NCI-H460 (cell line): ENCODE data around the gene TLR9. TPM values are rescaled to one million over a fixed set of nuclear protein-coding genes. Genes with fewer than 3 reads are reported as not detected.

Source experiments
- DNase-seq: peaks from one replicate; pipeline ENCODE4 v3.0.0-alpha.2; 2016; ENCODE audit warnings: low read depth; ENCODE audit errors: extremely low read depth
- total RNA-seq: library from RNA; depleted of rRNA; stranded (reverse); fragments of >200 nt; shearing (Covaris generic); gene quantifications from 2 replicates; pipeline ENCODE4 v1.2.3, GENCODE V29; 2014

Gene TLR9
- total RNA-seq, 1 experiment from 2014 or later = not detected

- no peak for DNase-seq
Measured at GRCh38 chr3:52218454-52218853, 7.0 kb downstream of the TLR9 start.

DNA sequence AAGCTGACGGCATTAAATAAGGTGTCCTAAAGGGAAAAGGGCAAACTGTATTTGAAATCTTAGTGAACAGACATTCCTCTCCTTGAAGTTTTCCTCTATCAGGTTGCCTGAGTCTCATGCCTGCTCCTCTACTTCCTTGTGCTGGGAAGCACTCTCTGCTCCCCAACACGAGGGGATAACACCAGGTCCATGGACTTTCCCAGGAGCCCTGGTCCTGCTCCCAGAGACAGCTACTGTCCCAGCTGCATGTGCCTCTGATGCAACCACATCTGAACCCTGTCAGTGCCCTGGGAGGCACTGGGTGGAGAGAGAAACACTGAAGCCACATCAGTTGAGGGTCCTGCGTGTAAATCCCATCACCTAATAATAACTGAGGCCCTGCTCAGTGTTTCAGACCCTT is 7.4 kb downstream of the TLR9 start:
- DNase-seq = no peak

DNA sequence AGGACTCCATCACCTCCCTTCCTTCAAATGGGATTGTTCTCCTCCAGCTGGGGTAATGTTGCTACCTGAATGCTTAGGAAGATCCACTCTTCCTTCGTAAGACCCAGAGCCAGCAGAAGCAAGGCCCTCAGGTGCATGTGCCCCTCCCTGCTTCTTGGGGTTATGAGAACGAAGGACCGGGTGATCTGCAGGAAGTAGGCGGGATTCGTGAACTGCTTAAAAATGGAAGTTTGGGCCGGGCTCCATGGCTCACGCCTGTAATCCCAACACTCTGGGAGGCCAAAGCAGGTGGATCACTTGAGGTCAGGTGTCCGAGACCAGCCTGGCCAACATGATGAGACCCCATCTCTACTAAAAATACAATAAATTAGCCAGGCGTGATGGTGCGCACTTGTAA is 8.0 kb downstream of the TLR9 start:
- DNase-seq = no peak

- no peak for DNase-seq
Measured at GRCh38 chr3:52216585-52217408, 8.6 kb downstream of the TLR9 start.

DNA sequence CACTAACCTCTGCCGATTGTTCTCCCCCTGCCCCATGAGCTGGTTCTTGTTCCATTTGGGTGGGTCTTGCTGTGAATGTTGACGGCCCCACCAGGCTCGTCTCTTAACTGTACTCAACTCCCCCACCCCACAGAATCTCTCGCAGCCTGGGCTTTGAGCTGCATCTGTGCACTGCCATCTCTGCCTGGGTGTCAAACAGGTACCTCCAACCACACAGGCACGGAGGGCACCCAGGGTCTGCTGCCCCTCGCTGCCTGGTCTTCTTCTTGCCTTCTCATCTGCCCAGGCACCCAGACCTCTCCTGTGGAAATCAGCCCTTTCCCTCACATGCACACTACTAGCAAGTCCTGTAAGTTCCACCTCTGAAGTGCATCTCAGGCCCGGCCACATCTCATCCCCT is 10.1 kb downstream of the TLR9 start:
- DNase-seq = no peak

GRCh38 chr3:52213901-52214300 is 11.5 kb downstream of the TLR9 start:
- DNase-seq = no peak

GRCh38 chr3:52213005-52213404 is 12.4 kb downstream of the TLR9 start:
- no peak for DNase-seq

DNA sequence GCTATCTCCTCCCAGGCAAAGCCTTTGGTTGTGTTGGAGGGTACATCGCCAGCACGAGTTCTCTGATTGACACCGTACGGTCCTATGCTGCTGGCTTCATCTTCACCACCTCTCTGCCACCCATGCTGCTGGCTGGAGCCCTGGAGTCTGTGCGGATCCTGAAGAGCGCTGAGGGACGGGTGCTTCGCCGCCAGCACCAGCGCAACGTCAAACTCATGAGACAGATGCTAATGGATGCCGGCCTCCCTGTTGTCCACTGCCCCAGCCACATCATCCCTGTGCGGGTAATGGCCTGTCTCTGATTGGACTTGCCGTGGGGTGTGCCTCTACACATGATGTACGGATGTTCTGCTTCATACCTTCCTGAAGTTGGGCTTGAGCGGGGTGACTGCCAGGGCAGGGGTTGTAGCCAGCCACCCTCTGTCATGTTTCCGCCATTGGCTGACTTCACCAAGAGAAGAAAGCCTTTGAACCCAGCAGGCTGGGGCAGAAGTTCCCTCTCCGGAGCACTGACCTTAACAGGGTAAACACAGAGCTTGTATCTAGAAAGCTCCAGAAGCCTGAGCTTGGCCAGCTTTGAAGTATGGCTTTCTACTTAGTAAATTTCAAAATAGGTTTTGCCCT is 14.1 kb downstream of the TLR9 start:
- DNase-seq = no peak

DNA sequence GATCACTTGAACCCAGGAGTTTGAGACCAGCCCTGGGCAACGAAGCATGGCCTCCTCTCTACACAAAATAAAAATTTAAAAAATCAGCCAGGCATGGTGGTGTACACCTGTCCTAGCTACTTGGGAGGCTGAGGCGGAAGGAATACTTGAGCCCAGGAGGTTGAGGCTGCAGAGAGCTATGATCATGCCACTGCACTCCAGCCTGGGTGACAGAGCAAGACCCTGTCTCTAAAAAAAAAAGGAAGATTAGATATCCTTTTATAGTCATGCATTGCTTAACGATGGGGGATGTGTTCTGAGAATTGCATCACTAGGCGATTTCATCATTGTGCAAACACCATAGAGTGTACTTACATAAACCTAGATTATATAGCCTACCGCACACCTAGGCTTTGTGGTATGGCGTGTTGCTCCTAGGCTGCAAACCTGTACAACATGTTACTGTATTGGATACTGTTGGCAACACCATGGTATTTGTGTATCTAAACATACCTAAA is 14.8 kb downstream of the TLR9 start:
- DNase-seq = no peak

DNA sequence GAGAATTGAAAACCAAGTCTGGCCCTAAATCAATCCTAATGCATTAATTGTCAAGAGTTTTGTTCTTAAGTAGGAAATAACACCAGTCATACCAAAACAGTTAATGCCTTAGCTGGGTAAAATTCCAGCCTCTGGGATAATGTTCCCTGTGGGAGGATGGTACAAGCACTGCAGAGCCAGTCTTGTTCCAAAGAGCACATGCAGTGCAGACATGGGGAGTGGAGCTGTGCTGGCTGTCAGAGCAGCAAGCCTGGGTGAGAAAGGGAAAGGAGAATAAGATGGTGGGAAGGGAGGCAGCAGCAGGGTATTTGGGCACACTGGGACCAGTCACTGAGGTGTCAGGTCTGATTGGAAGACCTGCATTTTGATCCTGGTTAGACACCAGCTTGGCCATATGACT is 15.4 kb downstream of the TLR9 start:
- no peak for DNase-seq

DNA sequence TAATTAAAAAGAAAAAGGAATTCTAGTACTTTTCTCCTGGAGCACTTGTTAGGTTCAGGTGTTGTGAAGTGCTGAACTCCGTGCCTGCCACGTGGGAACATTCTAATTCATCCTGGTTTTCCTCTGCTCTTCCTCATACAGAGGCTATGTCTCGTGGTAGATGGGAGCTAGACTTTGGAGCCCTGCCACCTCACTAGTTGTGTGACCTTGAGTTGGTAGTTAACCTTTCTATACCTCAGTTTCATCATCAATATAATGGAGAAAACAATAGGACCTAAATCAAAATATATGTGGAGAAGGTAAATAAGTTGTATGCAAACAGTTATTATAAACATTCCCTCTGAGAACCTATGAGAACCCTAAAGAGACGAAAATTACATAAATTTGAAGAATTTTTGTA is 16.9 kb downstream of the TLR9 start:
- DNase-seq = no peak

GRCh38 chr3:52205727-52206372 is 19.6 kb downstream of the TLR9 start:
- no peak for DNase-seq

- no peak for DNase-seq
Measured at GRCh38 chr3:52204337-52205073, 20.9 kb downstream of the TLR9 start.

DNA sequence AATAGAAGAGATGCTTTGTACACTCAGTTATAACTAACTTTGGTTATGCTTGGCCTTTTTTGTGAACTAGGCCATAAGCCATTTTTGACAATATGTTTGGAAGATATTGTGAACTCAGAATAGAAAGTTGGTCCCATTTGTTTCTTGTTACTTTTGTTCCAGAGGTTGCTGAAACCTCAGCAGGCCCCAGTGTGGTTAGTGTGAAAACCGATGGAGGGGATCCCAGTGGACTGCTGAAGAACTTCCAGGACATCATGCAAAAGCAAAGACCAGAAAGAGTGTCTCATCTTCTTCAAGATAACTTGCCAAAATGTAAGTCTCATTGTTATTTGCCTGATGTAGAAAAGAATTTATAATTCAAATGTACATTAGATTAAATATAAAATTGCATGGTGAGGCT is 21.7 kb downstream of the TLR9 start:
- no peak for DNase-seq

- DNase-seq = no peak
Measured at GRCh38 chr3:52202384-52203077, 22.9 kb downstream of the TLR9 start.

DNA sequence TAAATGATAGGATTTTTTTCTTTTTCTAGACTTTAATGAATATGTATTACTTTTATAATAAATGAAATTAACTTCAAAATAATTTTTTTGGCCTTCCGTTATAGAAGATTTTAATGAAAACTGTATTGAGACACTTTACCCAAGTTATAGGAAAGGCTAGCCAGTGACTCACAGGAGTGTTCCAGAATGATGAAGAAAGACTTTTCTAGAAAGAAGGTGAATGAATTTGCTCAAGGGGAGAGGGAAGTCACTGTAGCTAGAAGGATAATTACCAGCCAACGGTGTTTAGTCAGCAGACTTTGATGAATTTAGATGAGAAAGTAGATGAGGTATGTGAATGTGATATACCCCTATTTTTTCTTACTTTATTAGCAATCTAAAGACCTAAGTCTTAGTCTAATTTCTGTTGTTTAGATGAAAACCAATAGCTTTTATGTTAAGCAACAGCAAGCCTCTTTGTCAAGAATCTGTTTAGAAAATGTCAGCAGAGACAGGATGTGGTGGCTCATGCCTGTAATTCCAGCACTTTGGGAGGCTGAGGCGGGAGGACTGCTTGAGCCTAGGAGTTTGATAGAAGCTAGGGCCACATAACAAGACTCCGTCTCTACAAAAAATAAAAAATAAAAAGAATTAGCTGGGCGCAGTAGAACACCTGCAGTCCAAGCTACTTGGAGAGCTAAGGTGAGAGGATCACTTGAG is 24.3 kb downstream of the TLR9 start:
- no peak for DNase-seq

GRCh38 chr3:52198643-52199608 is 26.5 kb downstream of the TLR9 start:
- no peak for DNase-seq

DNA sequence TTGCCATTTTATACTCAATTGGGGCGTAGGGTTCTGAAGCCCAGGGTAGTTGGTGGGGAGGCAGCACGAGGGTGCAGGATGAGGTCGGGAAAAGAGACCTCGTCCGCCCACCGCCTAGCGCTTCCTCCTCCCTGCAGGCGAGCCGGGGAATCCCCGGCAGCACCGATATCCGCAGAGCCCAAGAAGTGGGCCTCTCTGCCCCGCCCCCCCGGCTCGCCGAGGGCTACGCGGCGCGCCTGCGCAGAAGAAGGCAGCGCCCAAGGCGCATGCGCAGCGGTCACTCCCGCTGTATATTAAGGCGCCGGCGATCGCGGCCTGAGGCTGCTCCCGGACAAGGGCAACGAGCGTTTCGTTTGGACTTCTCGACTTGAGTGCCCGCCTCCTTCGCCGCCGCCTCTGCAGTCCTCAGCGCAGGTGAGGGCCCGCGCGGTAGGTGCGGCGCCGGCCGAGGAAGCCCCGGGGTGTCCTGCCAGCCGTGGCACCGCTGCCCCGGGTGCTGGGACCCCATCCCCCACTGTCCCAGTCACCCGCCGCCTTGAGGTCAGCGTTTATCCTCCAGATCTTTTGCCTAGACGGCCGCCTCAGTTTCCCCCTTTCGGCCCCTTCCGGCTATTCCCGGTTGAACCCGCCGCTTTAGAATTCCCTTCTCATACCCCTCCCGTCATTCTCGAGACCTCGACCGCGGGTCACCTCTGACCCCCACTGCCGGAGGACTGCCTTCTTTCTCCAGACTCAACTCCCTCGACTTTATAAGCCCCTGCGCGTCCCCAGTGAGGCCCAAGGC is 27.4 kb downstream of the TLR9 start, which contains the start of gene ALAS1:
TSS of gene ALAS1 (plus strand) at position 319 of the 784 bp plus-strand sequence. CDS start 1,082 bp downstream, outside the sequence.
- peak; percentile 76 for DNase-seq
